ENCODE results near the gene SLC25A26.

Gene SLC25A26

GRCh38 chr3:66396161-66396760 is 175.5 kb downstream of the SLC25A26 start:
- no peak for DNase-seq (ENCODE audit: low read depth)

- no peak for DNase-seq (ENCODE audit: low read depth)
These were observed 176.1 kb downstream of the SLC25A26 start for GRCh38 chr3:66396888-66397287.

GRCh38 chr3:66397745-66398144 is 176.9 kb downstream of the SLC25A26 start:
- no peak for DNase-seq (ENCODE audit: low read depth)

- no peak for DNase-seq (ENCODE audit: low read depth)
These were observed 177.6 kb downstream of the SLC25A26 start for GRCh38 chr3:66398228-66399025.

GRCh38 chr3:66399529-66400232 is 178.9 kb downstream of the SLC25A26 start:
- no peak for DNase-seq (ENCODE audit: low read depth)

- no peak for DNase-seq (ENCODE audit: low read depth)
These were observed 179.8 kb downstream of the SLC25A26 start for GRCh38 chr3:66400411-66401156.

- DNase-seq (ENCODE audit: low read depth), result no peak
These were observed 180.4 kb downstream of the SLC25A26 start for GRCh38 chr3:66401157-66401550.

- DNase-seq (ENCODE audit: low read depth), result no peak
These were observed 181.1 kb downstream of the SLC25A26 start for GRCh38 chr3:66401675-66402491.

GRCh38 chr3:66402596-66403290 is 181.9 kb downstream of the SLC25A26 start:
- DNase-seq (ENCODE audit: low read depth), result no peak

- no peak for DNase-seq (ENCODE audit: low read depth)
These were observed 182.7 kb downstream of the SLC25A26 start for GRCh38 chr3:66403323-66403990.

GRCh38 chr3:66404197-66404596 is 183.4 kb downstream of the SLC25A26 start:
- no peak for DNase-seq (ENCODE audit: low read depth)

GRCh38 chr3:66404903-66405700 is 184.3 kb downstream of the SLC25A26 start:
- no peak for DNase-seq (ENCODE audit: low read depth)

- DNase-seq (ENCODE audit: low read depth), result no peak
These were observed 184.9 kb downstream of the SLC25A26 start for GRCh38 chr3:66405701-66406091.

- no peak for DNase-seq (ENCODE audit: low read depth)
These were observed 185.4 kb downstream of the SLC25A26 start for GRCh38 chr3:66406163-66406562.

- DNase-seq (ENCODE audit: low read depth), result no peak
These were observed 186.2 kb downstream of the SLC25A26 start for GRCh38 chr3:66406831-66407610.

GRCh38 chr3:66407611-66408218 is 186.9 kb downstream of the SLC25A26 start:
- DNase-seq (ENCODE audit: low read depth), result no peak

GRCh38 chr3:66409771-66410754 is 189.3 kb downstream of the SLC25A26 start:
- no peak for DNase-seq (ENCODE audit: low read depth)
